HepG2 (cell line): ENCODE results near the gene SNIP1. TPM values are rescaled to one million over a fixed set of nuclear protein-coding genes. Genes with fewer than 3 reads are reported as not detected.

Experiments used
- FOXC1 ChIP-seq: sonication (generic); formaldehyde crosslinking; IDR thresholded peaks from 2 replicates; pipeline ENCODE4 v1.8.0; 2022; ENCODE audit warnings: mild to moderate bottlenecking, missing genetic modification reagents, borderline replicate concordance
- HOXA9 ChIP-seq: sonication (generic); formaldehyde crosslinking; IDR thresholded peaks from 2 replicates; pipeline ENCODE4 v1.8.1; 2022; ENCODE audit warnings: missing genetic modification reagents, mild to moderate bottlenecking, moderate library complexity, borderline replicate concordance
- KLF13 ChIP-seq: sonication (generic); formaldehyde crosslinking; IDR thresholded peaks from 2 replicates; pipeline ENCODE4 v1.4.0; 2020; ENCODE audit warnings: mild to moderate bottlenecking, missing genetic modification reagents
- KLF6 ChIP-seq: IDR thresholded peaks from 2 replicates; pipeline ENCODE4 v1.8.0; 2016; ENCODE audit warnings: missing biosample characterization, missing genetic modification reagents
- RORA ChIP-seq: sonication (generic); formaldehyde crosslinking; IDR thresholded peaks from 2 replicates; pipeline ENCODE4 v1.5.0; 2020; ENCODE audit warnings: mild to moderate bottlenecking, missing genetic modification reagents, moderate library complexity
- SRSF4 ChIP-seq: fragments of 200-400 bp; formaldehyde crosslinking; IDR thresholded peaks from one replicate; pipeline ENCODE4 v1.6.1; 2018; ENCODE audit warnings: mild to moderate bottlenecking, low read depth, low read length, moderate library complexity; ENCODE audit not compliant: poor library complexity, severe bottlenecking
- SRY ChIP-seq: sonication (generic); formaldehyde crosslinking; IDR thresholded peaks from 2 replicates; pipeline ENCODE4 v1.8.0; 2022; ENCODE audit warnings: mild to moderate bottlenecking, missing genetic modification reagents
- TBP ChIP-seq: sonication (generic); formaldehyde crosslinking; IDR thresholded peaks from 2 replicates; pipeline ENCODE4 v1.5.0; 2020; ENCODE audit warnings: missing genetic modification reagents
- ZNF180 ChIP-seq: sonication (generic); formaldehyde crosslinking; IDR thresholded peaks from 2 replicates; pipeline ENCODE4 v1.4.0; 2020; ENCODE audit warnings: low read depth, missing genetic modification reagents, borderline replicate concordance
- ZNF318 ChIP-seq: sonication (generic); formaldehyde crosslinking; IDR thresholded peaks from 2 replicates; pipeline ENCODE4 v1.4.0; 2020; ENCODE audit warnings: mild to moderate bottlenecking, missing genetic modification reagents
- polyA plus RNA-seq, 8 experiments: library from polyadenylated mRNA; depleted of rRNA in 3 of 8; stranded (reverse) in 7 of 8; unstranded in 1 of 8; fragments of >200 nt; fragmentation: Illumina TruSeq in 4 of 8; extraction: Trizol in 4 of 8; gene quantifications; 2 replicates each; pipeline versions ENCODE4 v1.2.1 to v1.2.3, GENCODE V29; 2011 to 2016; ENCODE audit warnings: low read depth in 4 of 8, missing spikeins in 1 of 8, mixed read lengths in 1 of 8; ENCODE audit not compliant: insufficient read depth in 1 of 8
- total RNA-seq, 5 experiments: library from RNA; depleted of rRNA; stranded (reverse); fragments of >200 nt; fragmentation: Illumina TruSeq; extraction: Trizol; gene quantifications; 2 replicates each; pipeline ENCODE4 v1.2.3, GENCODE V29; 2016; ENCODE audit warnings: low read depth in 1 of 5
- TF ChIP-seq, protein P1 (sequence below): sonication (generic); formaldehyde crosslinking; IDR thresholded peaks from 2 replicates; pipeline ENCODE4 v1.4.0; 2020; ENCODE audit warnings: mild to moderate bottlenecking, missing genetic modification reagents
- TF ChIP-seq, protein P2 (sequence below): sonication (generic); formaldehyde crosslinking; IDR thresholded peaks from 2 replicates; pipeline ENCODE4 v1.9.0; 2021; ENCODE audit warnings: mild to moderate bottlenecking, missing genetic modification reagents

The SNIP1 gene
- total and polyA plus RNA-seq, 2 of the 13 experiments (the other 11 are each of a cell fraction or from before 2014, with no cell fraction given) = 5.5 to 11.2 TPM

GRCh38 chr1:37595440-37596181 is 41.5 kb upstream of the SNIP1 start, which contains the start of gene GNL2 (continued):
- 0 out of 2 replicates have a peak, but pooled peaks have one; percentile 60 for TF ChIP-seq ZNF318 (CRISPR knock-in tag)
- peak; percentile 87 for TF ChIP-seq FOXC1 (CRISPR knock-in tag)
- TF ChIP-seq, protein P1, sequence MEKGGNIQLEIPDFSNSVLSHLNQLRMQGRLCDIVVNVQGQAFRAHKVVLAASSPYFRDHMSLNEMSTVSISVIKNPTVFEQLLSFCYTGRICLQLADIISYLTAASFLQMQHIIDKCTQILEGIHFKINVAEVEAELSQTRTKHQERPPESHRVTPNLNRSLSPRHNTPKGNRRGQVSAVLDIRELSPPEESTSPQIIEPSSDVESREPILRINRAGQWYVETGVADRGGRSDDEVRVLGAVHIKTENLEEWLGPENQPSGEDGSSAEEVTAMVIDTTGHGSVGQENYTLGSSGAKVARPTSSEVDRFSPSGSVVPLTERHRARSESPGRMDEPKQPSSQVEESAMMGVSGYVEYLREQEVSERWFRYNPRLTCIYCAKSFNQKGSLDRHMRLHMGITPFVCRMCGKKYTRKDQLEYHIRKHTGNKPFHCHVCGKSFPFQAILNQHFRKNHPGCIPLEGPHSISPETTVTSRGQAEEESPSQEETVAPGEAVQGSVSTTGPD (CRISPR knock-in tag) = no peak
- no peak for TF ChIP-seq HOXA9 (CRISPR knock-in tag)
- no peak for TF ChIP-seq ZNF180
- no peak for TF ChIP-seq SRSF4
- TF ChIP-seq RORA (CRISPR knock-in tag) = no peak
- TF ChIP-seq SRY (CRISPR knock-in tag) = peak; percentile 66; the same call in 1 of the 2 replicates
- TF ChIP-seq KLF6 (CRISPR knock-in tag) = peak; percentile 58; the same call in 1 of the 2 replicates
- TF ChIP-seq, protein P2, sequence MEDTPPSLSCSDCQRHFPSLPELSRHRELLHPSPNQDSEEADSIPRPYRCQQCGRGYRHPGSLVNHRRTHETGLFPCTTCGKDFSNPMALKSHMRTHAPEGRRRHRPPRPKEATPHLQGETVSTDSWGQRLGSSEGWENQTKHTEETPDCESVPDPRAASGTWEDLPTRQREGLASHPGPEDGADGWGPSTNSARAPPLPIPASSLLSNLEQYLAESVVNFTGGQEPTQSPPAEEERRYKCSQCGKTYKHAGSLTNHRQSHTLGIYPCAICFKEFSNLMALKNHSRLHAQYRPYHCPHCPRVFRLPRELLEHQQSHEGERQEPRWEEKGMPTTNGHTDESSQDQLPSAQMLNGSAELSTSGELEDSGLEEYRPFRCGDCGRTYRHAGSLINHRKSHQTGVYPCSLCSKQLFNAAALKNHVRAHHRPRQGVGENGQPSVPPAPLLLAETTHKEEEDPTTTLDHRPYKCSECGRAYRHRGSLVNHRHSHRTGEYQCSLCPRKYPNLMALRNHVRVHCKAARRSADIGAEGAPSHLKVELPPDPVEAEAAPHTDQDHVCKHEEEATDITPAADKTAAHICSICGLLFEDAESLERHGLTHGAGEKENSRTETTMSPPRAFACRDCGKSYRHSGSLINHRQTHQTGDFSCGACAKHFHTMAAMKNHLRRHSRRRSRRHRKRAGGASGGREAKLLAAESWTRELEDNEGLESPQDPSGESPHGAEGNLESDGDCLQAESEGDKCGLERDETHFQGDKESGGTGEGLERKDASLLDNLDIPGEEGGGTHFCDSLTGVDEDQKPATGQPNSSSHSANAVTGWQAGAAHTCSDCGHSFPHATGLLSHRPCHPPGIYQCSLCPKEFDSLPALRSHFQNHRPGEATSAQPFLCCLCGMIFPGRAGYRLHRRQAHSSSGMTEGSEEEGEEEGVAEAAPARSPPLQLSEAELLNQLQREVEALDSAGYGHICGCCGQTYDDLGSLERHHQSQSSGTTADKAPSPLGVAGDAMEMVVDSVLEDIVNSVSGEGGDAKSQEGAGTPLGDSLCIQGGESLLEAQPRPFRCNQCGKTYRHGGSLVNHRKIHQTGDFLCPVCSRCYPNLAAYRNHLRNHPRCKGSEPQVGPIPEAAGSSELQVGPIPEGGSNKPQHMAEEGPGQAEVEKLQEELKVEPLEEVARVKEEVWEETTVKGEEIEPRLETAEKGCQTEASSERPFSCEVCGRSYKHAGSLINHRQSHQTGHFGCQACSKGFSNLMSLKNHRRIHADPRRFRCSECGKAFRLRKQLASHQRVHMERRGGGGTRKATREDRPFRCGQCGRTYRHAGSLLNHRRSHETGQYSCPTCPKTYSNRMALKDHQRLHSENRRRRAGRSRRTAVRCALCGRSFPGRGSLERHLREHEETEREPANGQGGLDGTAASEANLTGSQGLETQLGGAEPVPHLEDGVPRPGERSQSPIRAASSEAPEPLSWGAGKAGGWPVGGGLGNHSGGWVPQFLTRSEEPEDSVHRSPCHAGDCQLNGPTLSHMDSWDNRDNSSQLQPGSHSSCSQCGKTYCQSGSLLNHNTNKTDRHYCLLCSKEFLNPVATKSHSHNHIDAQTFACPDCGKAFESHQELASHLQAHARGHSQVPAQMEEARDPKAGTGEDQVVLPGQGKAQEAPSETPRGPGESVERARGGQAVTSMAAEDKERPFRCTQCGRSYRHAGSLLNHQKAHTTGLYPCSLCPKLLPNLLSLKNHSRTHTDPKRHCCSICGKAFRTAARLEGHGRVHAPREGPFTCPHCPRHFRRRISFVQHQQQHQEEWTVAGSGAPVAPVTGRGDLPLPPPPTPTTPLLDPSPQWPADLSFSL (CRISPR knock-in tag) = no peak
- no peak for TF ChIP-seq KLF13
- no peak for TF ChIP-seq TBP
